Activated CD4-positive, alpha-beta T cell treated with anti-CD3 and anti-CD28 coated beads for 24 hours (primary cell): ENCODE measurements around the gene GRID1.
"Not testable (repeated sequence)": the region's sequence is repeated elsewhere in the genome, so short reads cannot be mapped to it uniquely, and the experiment has no call there.

Experiments used
- DNase-seq, 2 donors: peaks; one replicate each; pipeline ENCODE4 v3.0.0-alpha.2; 2020; ENCODE audit warnings: low read depth in 2 of 2

The GRID1 gene

GRCh38 chr10:86191686-86192085 is 174.9 kb downstream of the GRID1 start:
- no peak for DNase-seq

GRCh38 chr10:86191166-86191565 is 175.4 kb downstream of the GRID1 start:
- no peak for DNase-seq

GRCh38 chr10:86190291-86190690 is 176.3 kb downstream of the GRID1 start:
- no peak for DNase-seq

GRCh38 chr10:86189891-86190290 is 176.7 kb downstream of the GRID1 start:
- no peak for DNase-seq

GRCh38 chr10:86188796-86189558 is 177.6 kb downstream of the GRID1 start:
- DNase-seq: no peak

- no peak for DNase-seq
These were observed 178.3 kb downstream of the GRID1 start for GRCh38 chr10:86188326-86188725.

- no peak for DNase-seq
These were observed 178.9 kb downstream of the GRID1 start for GRCh38 chr10:86187499-86188239.

- DNase-seq: no peak
These were observed 180.0 kb downstream of the GRID1 start for GRCh38 chr10:86186633-86187032.

- DNase-seq: no peak
These were observed 184.0 kb downstream of the GRID1 start for GRCh38 chr10:86182595-86182994.

GRCh38 chr10:86182150-86182549 is 184.4 kb downstream of the GRID1 start:
- no peak for DNase-seq

- DNase-seq: no peak
These were observed 185.7 kb downstream of the GRID1 start for GRCh38 chr10:86180861-86181260.

GRCh38 chr10:86179961-86180360 is 186.6 kb downstream of the GRID1 start:
- DNase-seq: no peak

- DNase-seq: no peak
These were observed 187.5 kb downstream of the GRID1 start for GRCh38 chr10:86179153-86179524.

GRCh38 chr10:86178401-86179152 is 188.0 kb downstream of the GRID1 start:
- no peak for DNase-seq

GRCh38 chr10:86177537-86178155 is 188.9 kb downstream of the GRID1 start:
- DNase-seq: no peak

- no peak for DNase-seq
These were observed 189.6 kb downstream of the GRID1 start for GRCh38 chr10:86176850-86177536.

- not testable (repeated sequence) for DNase-seq
These were observed 191.1 kb downstream of the GRID1 start for GRCh38 chr10:86175476-86175875.

GRCh38 chr10:86172301-86172700 is 194.3 kb downstream of the GRID1 start:
- no peak for DNase-seq

- DNase-seq: no peak
These were observed 196.1 kb downstream of the GRID1 start for GRCh38 chr10:86170255-86171108.

- no peak for DNase-seq
These were observed 196.9 kb downstream of the GRID1 start for GRCh38 chr10:86169506-86170254.
